DMS153 (cell line): Measurements from ENCODE around the gene TCEAL2.
"Not testable (repeated sequence)": the region's sequence is repeated elsewhere in the genome, so short reads cannot be mapped to it uniquely, and the experiment has no call there.

Experiments
- DNase-seq: peaks from one replicate; lab custom pipeline; 2025; lab: John Stamatoyannopoulos, UW

TCEAL2 gene

GRCh38 chrX:102125436-102125835, at the start of gene TCEAL2:
TSS of gene TCEAL2 (plus strand) at chrX:102125679. CDS start at chrX:102126831, 1,152 bp downstream.
- not testable (repeated sequence) for DNase-seq

- DNase-seq = no peak
These were observed 48.1 kb upstream of the TCEAL2 start for GRCh38 chrX:102077426-102077825.

GRCh38 chrX:102085706-102086105, 39.8 kb upstream of the TCEAL2 start:
- no peak for DNase-seq

GRCh38 chrX:102113367-102113766, 12.1 kb upstream of the TCEAL2 start:
- DNase-seq = no peak

- DNase-seq = no peak
These were observed 9.7 kb upstream of the TCEAL2 start for GRCh38 chrX:102115748-102116147.

GRCh38 chrX:102125014-102125413, 465 bp upstream of the TCEAL2 start:
- not testable (repeated sequence) for DNase-seq

GRCh38 chrX:102126080-102126818, 770 bp downstream of the TCEAL2 start:
- DNase-seq = not testable (repeated sequence)

GRCh38 chrX:102126863-102127262, 1.4 kb downstream of the TCEAL2 start:
- no peak for DNase-seq

GRCh38 chrX:102129473-102129872, 4.0 kb downstream of the TCEAL2 start:
- DNase-seq = no peak

GRCh38 chrX:102138064-102138463, 12.6 kb downstream of the TCEAL2 start:
- DNase-seq = no peak

GRCh38 chrX:102140876-102141275, 15.4 kb downstream of the TCEAL2 start:
- not testable (repeated sequence) for DNase-seq

- DNase-seq = not testable (repeated sequence)
These were observed 16.2 kb downstream of the TCEAL2 start for GRCh38 chrX:102141631-102142030.

- DNase-seq = not testable (repeated sequence)
These were observed 16.8 kb downstream of the TCEAL2 start, which contains the start of gene TCEAL6 for GRCh38 chrX:102142274-102142673. TSS of gene TCEAL6 (minus strand) at chrX:102142481.

GRCh38 chrX:102154218-102154860, 28.9 kb downstream of the TCEAL2 start:
- no peak for DNase-seq

- DNase-seq = no peak
These were observed 29.7 kb downstream of the TCEAL2 start for GRCh38 chrX:102154900-102155805.

GRCh38 chrX:102155806-102156179, 30.3 kb downstream of the TCEAL2 start, which contains the start of gene BEX5:
TSS of gene BEX5 (minus strand) at chrX:102155977. CDS start at chrX:102154265, 1,712 bp downstream.
- peak; percentile 37 for DNase-seq
